GM21717 (cell line): ENCODE data around the gene AVPR2.

Experiments
- ATAC-seq: cut with Tn5 transposase; IDR thresholded peaks from one replicate; pipeline ENCODE4 v1.9.1; 2021; ENCODE audit warnings: mild to moderate bottlenecking, moderate library complexity; ENCODE audit not compliant: unreplicated experiment

Gene AVPR2

DNA sequence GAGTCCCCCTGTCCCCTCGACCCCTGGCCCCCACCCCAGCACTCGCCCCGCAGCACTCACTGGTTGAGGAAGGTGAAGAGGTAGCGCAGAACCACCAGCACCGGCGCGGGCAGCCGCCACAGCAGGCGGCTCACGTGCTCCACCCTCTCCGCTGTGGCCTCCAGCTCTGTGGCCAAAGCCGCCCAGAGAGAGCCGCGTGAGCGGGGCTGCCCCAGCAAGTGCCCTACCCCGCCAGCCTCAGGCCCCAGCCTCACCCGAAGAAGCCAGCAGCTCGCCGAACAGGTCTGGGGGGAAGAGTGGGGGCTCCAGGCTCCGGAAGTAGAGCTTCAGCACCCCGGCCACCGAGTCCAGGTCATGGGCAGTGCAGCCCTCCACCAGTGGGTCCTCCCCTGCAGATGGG lies 6.0 kb downstream of the AVPR2 start:
- ATAC-seq = no peak

GRCh38 chrX:153911798-153912197 lies 7.3 kb downstream of the AVPR2 start:
- no peak for ATAC-seq

- no peak for ATAC-seq
Observed at GRCh38 chrX:153913211-153913610, 8.7 kb downstream of the AVPR2 start.

DNA sequence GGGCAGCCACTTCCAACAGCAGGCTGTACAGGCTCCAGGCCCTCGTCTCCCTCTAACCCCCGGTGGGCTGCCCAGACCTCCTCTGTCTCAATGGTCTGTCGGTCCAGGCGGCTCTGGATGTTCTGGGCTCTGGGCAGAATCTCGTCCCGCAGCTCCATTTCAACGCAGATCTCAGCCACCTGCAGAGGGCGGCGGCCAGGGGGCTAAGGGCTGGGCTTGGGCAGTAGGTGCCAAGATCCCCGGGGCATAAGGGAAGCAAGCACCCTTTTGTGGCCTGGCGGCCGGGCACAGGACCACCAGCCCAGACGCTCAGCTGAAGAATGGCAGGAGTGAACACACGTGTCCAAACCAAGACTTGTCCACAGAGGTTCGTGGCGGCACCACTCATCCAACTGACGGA lies 9.2 kb downstream of the AVPR2 start:
- ATAC-seq = no peak

DNA sequence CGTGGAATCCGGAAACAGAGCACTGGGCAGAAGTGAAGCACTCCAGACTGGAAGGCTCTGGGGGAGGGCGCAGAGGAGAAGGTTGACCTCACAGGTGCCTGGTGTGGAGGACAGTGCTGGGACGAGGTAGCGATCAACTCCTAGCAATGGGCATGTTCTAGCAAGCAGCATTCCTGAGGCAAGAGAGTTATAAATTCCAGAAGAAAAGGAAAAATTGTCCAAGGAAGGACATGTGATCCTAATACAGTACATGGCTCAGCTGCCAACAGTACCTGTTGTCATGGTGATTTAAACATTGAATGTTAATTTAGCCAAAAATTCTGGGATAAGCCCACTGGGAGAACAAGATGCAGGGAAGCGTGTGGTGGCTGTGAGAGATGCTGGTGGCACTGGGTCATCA lies 13.4 kb downstream of the AVPR2 start:
- ATAC-seq = no peak

DNA sequence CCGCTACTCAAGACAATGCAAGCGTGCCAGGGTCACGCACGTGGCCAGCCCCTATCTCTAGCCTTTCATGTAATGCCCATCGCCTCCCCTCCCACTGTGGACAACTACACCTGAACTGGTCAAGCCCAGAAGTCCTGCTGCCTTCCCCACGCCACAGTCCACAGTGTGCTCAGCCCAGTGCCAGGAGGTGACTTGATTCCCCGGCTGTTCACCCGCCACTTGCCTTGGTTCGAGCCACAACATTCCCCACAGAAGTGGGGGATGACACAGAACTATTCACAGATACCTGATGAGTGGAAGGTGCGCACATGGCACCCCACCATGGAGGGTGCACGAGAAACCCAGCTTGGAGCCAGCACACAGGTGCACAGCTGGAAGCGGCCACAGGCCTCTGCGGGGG lies 14.8 kb downstream of the AVPR2 start:
- ATAC-seq = no peak

DNA sequence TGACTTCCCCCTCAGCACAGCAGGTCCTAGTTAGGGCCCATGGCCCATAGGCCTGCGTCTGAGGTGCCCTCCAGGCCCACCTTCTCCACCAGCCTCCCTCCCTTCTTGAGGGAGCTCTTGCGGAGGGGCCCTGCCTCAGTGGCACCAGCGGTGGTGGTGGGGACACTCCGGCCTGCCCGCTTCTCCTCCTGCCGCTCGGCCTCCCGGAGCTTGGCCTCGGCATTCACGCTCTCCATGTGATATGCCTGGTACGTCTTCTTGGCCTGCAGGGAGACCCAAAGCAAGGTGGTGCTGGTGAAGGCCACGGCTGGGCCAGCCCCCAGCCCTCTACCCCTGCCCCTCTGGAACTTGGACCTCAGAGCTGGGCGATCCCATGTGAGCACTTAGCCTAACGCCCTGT lies 16.1 kb downstream of the AVPR2 start:
- no peak for ATAC-seq

DNA sequence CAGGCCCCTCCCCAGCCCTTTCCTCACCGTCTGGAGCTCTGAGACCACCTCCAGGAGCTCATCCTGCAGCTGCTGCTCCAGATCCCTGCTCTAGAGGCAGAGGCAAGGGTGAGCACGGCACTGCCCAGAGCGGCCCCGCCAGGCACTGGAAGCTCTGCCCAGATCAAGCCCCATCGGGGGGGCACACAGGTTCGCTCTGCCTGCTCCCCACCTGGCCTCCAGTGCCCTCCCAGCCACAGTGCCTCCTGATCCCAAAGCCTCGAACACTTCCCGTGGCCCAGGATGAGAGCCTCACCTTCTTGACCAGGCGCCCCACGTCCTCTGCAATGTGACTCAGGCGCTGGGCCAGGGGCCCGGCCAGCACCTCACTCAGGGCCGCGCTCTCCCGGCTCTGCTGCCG lies 16.6 kb downstream of the AVPR2 start:
- ATAC-seq = no peak

DNA sequence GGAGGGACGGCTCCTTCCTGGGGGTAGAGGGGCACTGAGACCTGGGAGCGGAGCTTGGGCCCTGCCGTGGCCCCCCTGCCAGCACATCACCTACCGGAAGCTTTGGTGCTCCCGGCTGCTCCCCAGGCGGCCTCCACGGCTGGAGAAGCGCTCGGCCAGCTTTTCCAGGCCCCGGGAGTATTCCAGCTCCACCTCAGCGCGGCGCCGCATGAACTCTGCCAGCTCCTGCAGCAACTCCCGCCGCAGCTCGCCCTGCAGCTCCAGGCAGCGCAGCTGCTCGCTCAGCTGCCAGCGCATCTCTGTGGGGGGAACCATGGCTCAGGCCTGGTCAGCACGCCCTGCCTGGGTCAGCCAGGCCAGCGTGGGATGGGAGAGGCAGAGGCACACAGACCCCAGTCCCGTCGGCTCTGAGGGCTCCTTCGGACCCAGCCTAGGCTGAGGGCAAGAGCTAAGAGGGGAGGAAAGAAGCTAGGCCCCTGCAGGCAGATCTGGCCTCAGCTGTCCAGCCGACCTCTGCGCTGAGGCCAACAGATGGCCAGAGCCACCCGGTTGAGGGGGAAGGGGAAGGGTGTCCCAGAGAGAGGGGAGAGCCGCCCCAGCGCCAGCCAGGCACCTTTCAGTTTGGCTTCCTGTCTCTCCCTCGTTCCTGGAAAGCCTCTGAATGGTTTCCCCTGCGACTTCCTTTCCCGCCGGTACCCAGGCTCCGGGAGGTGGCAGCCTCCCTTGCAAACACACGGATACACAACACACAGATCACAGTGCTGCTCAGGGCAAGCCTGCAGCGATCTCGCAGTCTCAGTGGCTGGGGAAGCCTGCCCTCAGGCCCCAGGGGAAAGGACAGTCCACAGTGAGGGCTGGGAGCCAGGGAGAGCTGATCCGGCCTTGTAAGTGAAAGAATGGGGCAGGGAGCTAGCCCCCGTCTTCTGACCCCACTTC lies 17.3 kb downstream of the AVPR2 start:
- no peak for ATAC-seq

GRCh38 chrX:153922932-153923857 lies 18.7 kb downstream of the AVPR2 start:
- ATAC-seq = no peak

DNA sequence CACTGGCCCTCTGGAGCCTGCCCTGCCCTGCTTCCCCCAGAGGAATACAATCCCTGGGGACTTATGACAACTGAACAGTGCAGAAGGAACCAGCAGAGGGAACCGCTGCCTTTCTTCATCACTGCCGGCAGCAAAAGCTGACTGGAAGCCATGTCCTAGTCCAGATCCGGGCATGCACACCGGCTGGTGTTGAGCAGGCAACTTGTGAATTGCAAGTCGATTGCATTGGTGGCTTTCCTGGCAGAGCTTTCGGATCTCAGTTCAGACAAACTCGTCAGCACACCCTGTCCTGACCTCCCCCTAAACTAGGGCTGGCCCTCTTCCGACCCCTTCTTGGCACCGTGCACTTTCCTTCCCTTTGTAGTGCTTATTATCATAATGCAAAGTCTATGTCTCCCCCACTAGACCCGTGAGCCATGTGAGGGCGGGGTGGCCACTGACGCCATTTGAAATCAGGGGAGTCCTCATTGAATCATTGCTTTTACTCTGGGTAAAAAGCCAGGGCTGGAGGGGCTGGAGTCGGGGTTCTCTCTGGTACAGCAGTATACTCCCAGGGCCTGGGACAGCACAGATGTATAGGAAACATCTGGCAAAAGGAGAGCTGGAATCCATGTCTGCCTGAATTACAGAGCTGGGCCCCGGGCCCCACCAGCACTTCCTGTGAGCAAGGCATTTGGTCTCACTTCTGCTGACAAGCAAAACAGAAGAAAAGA lies 19.8 kb downstream of the AVPR2 start:
- ATAC-seq = no peak

GRCh38 chrX:153925387-153925738 lies 20.9 kb downstream of the AVPR2 start:
- no peak for ATAC-seq

- no peak for ATAC-seq
Observed at GRCh38 chrX:153925739-153926551, 21.5 kb downstream of the AVPR2 start, which contains the start of gene ARHGAP4. Gene ARHGAP4, minus strand, starts transcription at chrX:153926264. Its CDS starts 62 bp downstream, at chrX:153926202.

DNA sequence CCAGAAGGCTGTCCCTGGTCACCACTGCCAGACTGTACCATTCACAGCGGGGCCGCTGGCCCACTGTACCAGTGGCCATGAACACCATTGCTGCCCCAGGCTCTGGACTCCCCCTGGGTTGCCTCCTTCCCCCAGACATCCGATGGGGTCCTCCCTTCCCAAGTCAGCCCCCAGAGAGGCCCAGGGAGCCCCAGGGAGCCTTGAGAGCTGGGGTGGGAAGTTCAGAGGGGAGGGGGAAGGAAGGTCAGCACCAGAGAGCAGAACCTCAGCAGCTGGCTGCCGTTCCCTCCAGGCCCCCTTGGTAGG lies 22.0 kb downstream of the AVPR2 start:
- no peak for ATAC-seq

DNA sequence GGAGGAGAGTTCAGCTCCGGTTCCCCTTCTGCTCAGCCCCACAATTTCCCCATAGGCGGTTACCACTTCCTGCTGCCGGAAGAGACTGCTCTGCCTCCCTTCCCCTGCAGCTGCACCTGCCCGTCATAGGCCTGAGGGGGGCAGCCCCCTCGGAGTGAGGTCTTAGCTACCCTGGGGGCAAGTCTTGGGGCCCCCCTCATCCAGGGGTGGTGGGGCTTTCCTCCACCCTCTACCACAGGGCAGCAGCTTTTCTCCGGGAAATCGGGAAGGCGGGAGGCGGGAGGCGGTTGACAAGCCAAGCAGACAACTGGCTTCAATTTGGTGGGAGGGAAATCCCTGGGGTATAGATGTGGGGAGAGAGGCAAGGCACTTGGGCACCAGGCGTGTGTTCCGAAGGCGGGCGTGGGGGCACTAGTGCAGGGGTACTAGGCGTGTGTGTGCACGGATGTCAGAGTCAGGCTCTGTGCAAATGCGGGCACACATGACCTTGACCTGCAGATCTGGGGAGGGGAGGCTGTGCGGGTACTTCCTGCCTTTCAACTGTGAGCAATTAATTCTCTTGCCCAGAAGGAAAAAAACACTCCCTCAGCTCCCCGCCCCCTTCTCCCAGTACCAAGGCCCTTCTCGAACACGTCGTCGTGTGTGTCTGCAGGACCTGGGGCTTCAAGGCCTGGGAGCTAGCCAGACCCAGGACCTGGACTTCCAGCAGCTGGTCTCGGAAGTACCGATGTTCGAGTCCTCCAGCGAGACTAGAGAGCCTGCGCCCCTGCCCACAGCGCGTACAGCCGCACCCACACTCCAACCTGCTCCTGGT lies 22.6 kb downstream of the AVPR2 start:
- ATAC-seq = peak; percentile 33

DNA sequence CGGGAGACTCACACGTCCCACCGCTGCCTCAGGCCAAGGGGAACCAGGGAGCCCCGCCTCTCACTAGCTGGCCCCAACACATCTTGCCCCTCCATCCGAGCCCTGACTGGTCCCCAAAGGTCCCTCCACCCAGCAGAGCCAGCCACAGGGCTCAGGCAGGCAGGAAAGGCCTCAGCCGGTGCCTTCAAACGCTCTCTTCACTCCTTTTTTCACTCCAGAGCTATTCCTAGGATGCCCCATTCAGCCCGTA lies 23.1 kb downstream of the AVPR2 start:
- peak; percentile 1 for ATAC-seq

DNA sequence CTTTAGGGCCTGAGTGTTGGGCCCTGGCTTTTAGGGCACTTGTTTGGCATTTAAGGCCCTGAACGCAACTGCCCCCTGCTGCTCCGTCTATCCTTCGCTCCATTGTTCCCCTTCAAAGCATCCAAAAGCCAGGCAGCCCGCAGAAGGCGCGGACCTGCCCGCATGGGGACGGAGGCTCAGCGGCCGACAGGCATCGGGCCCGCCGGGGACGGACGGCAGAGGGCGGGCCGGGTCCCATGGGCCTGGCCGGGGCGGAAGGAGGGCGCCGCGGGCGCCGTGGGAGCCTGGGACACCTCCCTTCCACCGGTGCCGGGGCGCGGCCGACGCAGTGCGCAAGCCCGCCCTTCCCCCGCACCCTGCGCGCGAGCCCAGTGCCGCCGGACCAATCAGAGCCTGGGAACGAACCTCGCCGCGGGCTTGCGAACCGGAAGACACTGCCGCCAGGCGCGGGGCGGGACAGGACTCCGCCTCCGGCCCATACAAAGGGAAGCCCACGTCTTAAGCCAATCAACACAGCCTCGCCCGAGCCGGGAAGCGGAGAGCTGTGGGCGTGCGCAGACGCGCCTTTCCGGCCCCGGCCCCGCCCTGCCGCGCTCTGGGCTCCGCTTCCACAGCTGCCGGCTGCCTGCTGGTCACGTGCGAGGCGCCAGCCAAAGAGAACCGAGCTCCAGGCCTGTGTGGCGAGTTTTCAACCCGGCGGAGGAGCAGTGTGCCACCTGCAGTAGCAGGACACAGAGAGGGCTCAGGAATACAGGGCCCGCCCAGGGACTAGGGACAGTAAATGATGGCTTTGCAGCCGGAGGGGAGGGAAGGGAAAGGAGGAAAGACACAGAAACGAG lies 23.7 kb downstream of the AVPR2 start:
- ATAC-seq = peak; percentile 85

GRCh38 chrX:153928846-153929245 lies 24.4 kb downstream of the AVPR2 start:
- ATAC-seq = no peak

DNA sequence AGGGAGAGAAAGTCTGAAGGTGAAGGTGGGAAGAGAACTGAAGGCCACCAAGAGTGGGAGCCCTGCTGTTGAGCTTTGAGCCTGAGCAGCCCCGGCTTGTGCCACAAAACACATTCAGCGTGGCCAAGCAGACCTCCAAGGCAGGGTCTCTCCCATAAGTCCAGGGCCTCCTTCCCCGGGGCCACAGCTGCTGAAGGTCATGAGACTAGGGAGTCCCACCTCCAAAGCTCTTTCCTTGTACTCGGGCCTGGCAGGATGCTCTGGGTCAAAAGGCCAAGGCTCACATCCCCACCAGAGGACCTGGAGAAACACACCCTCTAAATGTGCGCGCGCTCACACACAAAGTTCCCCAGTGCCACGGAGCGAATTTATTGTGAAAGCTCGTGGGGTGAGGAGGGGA lies 25.1 kb downstream of the AVPR2 start:
- no peak for ATAC-seq
